Astrocyte (in vitro differentiated cells and primary cell): ENCODE measurements around the gene KRT39. TPM values are rescaled to one million over a fixed set of nuclear protein-coding genes. Genes with fewer than 3 reads are reported as not detected.

Experiments used
- DNase-seq: peaks from one replicate; pipeline ENCODE4 v3.0.0-alpha.2; 2010; ENCODE audit warnings: low read depth
- FAIRE-seq: peaks from 2 replicates; lab custom pipeline; 2011; peaks lifted over from hg19 to GRCh38; lab: Jason Lieb, UNC
- H2AFZ ChIP-seq: 2 replicates; pipeline ENCODE4 v1.6.0; 2012; ENCODE audit warnings: low read depth, low read length, inconsistent platforms
- H3K27ac ChIP-seq: 2 replicates; pipeline ENCODE4 v1.5.1; 2011; ENCODE audit warnings: low read depth, low read length, inconsistent platforms
- H3K27me3 ChIP-seq: 2 replicates; pipeline ENCODE4 v1.6.0; 2011; ENCODE audit warnings: low read length, inconsistent platforms; ENCODE audit not compliant: insufficient read depth
- H3K36me3 ChIP-seq: 2 replicates; pipeline ENCODE4 v1.5.1; 2011; ENCODE audit warnings: low read length, inconsistent platforms; ENCODE audit not compliant: insufficient read depth
- H3K4me1 ChIP-seq: 2 replicates; pipeline ENCODE4 v1.5.1; 2011; ENCODE audit warnings: low read length, inconsistent platforms; ENCODE audit not compliant: insufficient read depth
- H3K4me2 ChIP-seq: 2 replicates; pipeline ENCODE4 v1.6.0; 2012; ENCODE audit warnings: low read length, inconsistent platforms
- H3K4me3 ChIP-seq: 2 replicates; pipeline ENCODE4 v1.5.1; 2011; ENCODE audit warnings: low read depth, mild to moderate bottlenecking, low read length, inconsistent platforms; ENCODE audit not compliant: insufficient read depth
- H3K79me2 ChIP-seq: 2 replicates; pipeline ENCODE4 v1.6.0; 2012; ENCODE audit warnings: mild to moderate bottlenecking, low read length, inconsistent platforms; ENCODE audit not compliant: insufficient read depth
- H3K9ac ChIP-seq: 2 replicates; pipeline ENCODE4 v1.6.0; 2012; ENCODE audit warnings: mild to moderate bottlenecking, low read length, inconsistent platforms
- H3K9me3 ChIP-seq: 2 replicates; pipeline ENCODE4 v1.5.1; 2012; ENCODE audit warnings: low read depth, mild to moderate bottlenecking, low read length, inconsistent platforms; ENCODE audit not compliant: insufficient read depth
- H4K20me1 ChIP-seq: 2 replicates; pipeline ENCODE4 v1.6.0; 2012; ENCODE audit warnings: low read length, inconsistent platforms; ENCODE audit not compliant: insufficient read depth
- H3K27ac Mint-ChIP-seq: one replicate; pipeline ENCODE4 v1.8.0; 2021; ENCODE audit warnings: mild to moderate bottlenecking, mixed read lengths; ENCODE audit not compliant: unreplicated experiment
- H3K27me3 Mint-ChIP-seq: one replicate; pipeline ENCODE4 v1.8.0; 2021; ENCODE audit warnings: low read depth, mixed read lengths; ENCODE audit not compliant: unreplicated experiment
- H3K36me3 Mint-ChIP-seq: one replicate; pipeline ENCODE4 v1.8.0; 2021; ENCODE audit warnings: low read depth, mixed read lengths; ENCODE audit not compliant: unreplicated experiment
- H3K4me1 Mint-ChIP-seq: one replicate; pipeline ENCODE4 v1.8.0; 2021; ENCODE audit warnings: low read depth, mixed read lengths; ENCODE audit not compliant: unreplicated experiment
- H3K4me3 Mint-ChIP-seq: one replicate; pipeline ENCODE4 v1.8.0; 2021; ENCODE audit warnings: mild to moderate bottlenecking, moderate library complexity, mixed read lengths; ENCODE audit not compliant: unreplicated experiment
- H3K9me3 Mint-ChIP-seq: one replicate; pipeline ENCODE4 v1.8.0; 2021; ENCODE audit warnings: mild to moderate bottlenecking, mixed read lengths; ENCODE audit not compliant: unreplicated experiment
- CTCF ChIP-seq: IDR thresholded peaks from 2 replicates; pipeline ENCODE4 v1.5.1; 2011; ENCODE audit warnings: low read depth, mild to moderate bottlenecking, inconsistent platforms, low read length, moderate library complexity; ENCODE audit not compliant: insufficient read depth
- EZH2 ChIP-seq: IDR thresholded peaks from 2 replicates; pipeline ENCODE4 v1.6.1; 2012; ENCODE audit warnings: mild to moderate bottlenecking, low read length, inconsistent platforms; ENCODE audit not compliant: insufficient read depth
- total RNA-seq: library from RNA; stranded (reverse); gene quantifications from 2 replicates; pipeline ENCODE4 v1.2.1, GENCODE V29; 2021

Gene KRT39
- total RNA-seq, 1 donor from 2014 or later: not detected

DNA sequence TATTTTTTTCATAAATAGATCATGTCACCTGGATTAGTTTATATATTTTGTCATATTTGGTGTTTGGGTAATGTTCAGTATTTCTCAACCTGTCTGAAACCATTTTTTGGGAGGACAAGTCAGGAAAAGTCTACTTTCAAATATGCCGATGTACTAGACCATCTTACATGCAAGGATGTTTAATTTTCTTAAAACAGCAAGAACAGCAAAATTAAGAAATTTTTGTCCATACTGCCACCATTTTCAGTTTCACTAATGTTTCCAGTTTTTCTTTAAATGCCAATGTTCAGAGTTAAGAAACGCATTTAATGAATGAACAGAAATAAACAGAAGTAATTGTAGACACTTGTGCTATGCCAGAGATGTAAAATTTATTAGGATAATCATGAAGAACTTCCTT, 26.3 kb upstream of the KRT39 start:
- no peak for DNase-seq
- no peaks in the 10 kb centered on the region for H4K20me1 ChIP-seq
- no peak overlapping the region for H3K27ac Mint-ChIP-seq
- no peak overlapping the region for H3K4me2 ChIP-seq
- no peak overlapping the region for H3K4me3 Mint-ChIP-seq
- no peak for FAIRE-seq
- H2AFZ ChIP-seq: no peak overlapping the region
- no peaks in the 10 kb centered on the region for H3K36me3 ChIP-seq
- TF ChIP-seq EZH2 (no peak), CTCF (no peak)
- H3K9me3 Mint-ChIP-seq: no peaks in the 10 kb centered on the region
- H3K27me3 ChIP-seq: no peaks in the 10 kb centered on the region
- no peaks in the 10 kb centered on the region for H3K36me3 Mint-ChIP-seq
- no peaks in the 10 kb centered on the region for H3K9me3 ChIP-seq
- no peak overlapping the region for H3K9ac ChIP-seq
- H3K4me3 ChIP-seq: no peak overlapping the region
- no peaks in the 10 kb centered on the region for H3K79me2 ChIP-seq
- no peaks in the 10 kb centered on the region for H3K4me1 ChIP-seq
- no peak overlapping the region for H3K27ac ChIP-seq
- no peaks in the 10 kb centered on the region for H3K27me3 Mint-ChIP-seq
- peaks cover 7% of the 10 kb centered on the region for H3K4me1 Mint-ChIP-seq

DNA sequence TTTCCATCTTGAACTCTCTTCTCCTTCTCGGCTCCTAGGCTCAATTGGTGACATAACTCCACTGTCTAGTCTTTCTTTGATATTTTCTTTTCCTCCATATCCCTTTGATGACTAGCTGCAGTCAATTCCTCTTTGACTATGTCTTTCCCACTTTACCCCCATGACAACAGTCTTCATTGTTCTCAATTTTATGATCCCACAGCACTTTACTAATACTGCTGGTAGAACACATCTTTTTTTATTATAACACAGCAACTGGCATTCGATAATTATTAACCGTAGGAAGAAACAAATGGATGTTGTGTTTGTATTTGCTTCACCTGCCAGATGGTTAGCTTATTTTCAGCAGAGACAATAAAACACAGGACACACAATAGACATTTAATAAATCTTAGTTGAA, 25.9 kb upstream of the KRT39 start:
- Histone ChIP-seq H3K27ac (no peak overlapping the region), H3K79me2 (no peaks in the 10 kb centered on the region), H2AFZ (no peak overlapping the region), H3K36me3 (no peaks in the 10 kb centered on the region), H4K20me1 (no peaks in the 10 kb centered on the region), H3K9ac (no peak overlapping the region), H3K27me3 (no peaks in the 10 kb centered on the region), H3K4me3 (no peak overlapping the region), H3K4me2 (no peak overlapping the region), H3K4me1 (no peaks in the 10 kb centered on the region), H3K9me3 (no peaks in the 10 kb centered on the region)
- no peak for TF ChIP-seq CTCF
- no peak for TF ChIP-seq EZH2
- H3K4me3 Mint-ChIP-seq: no peak overlapping the region
- H3K27ac Mint-ChIP-seq: no peak overlapping the region
- H3K9me3 Mint-ChIP-seq: no peaks in the 10 kb centered on the region
- no peak for DNase-seq
- H3K36me3 Mint-ChIP-seq: no peaks in the 10 kb centered on the region
- no peak for FAIRE-seq
- peaks cover 7% of the 10 kb centered on the region for H3K4me1 Mint-ChIP-seq
- H3K27me3 Mint-ChIP-seq: no peaks in the 10 kb centered on the region

DNA sequence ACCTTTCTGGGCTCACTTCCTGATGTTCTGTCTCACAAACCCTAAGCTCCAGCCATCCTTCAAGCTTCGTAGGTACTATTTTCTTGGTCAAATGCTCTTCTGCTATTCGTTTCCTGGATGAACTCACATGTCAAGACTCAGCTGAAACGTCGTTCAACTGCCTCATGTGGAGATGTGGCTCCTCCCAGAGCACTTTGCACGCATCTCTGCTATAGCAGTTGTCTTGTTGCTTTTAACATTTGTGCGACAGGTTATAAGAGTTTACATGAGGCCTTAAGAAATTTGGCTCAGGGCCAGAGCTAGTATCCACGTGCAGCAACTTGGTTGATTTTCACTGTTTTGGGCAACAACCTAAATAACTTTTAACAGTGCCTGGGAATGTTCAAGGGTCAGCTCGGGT, 20.2 kb upstream of the KRT39 start:
- FAIRE-seq (no peak), DNase-seq (no peak)
- Mint-ChIP-seq H3K9me3 (no peaks in the 10 kb centered on the region), H3K36me3 (no peaks in the 10 kb centered on the region), H3K27ac (no peak overlapping the region), H3K4me3 (no peak overlapping the region), H3K27me3 (peaks cover 1% of the 10 kb centered on the region), H3K4me1 (no peaks in the 10 kb centered on the region)
- H3K4me1 ChIP-seq: no peaks in the 10 kb centered on the region
- no peak overlapping the region for H3K27ac ChIP-seq
- H3K9me3 ChIP-seq: no peaks in the 10 kb centered on the region
- no peaks in the 10 kb centered on the region for H3K36me3 ChIP-seq
- H3K79me2 ChIP-seq: no peaks in the 10 kb centered on the region
- no peak overlapping the region for H3K9ac ChIP-seq
- H3K4me2 ChIP-seq: no peak overlapping the region
- no peak overlapping the region for H2AFZ ChIP-seq
- H3K27me3 ChIP-seq: no peaks in the 10 kb centered on the region
- TF ChIP-seq CTCF (no peak), EZH2 (no peak)
- H4K20me1 ChIP-seq: no peaks in the 10 kb centered on the region
- no peak overlapping the region for H3K4me3 ChIP-seq
